Stomach (tissue), 4 donors: ENCODE measurements around the gene NTM.

Experiments used
- EP300 ChIP-seq: sonication (generic); formaldehyde crosslinking; IDR thresholded peaks from one replicate; pipeline ENCODE4 v1.6.1; 2017; ENCODE audit warnings: antibody characterized with exemption
- POLR2A ChIP-seq, 4 donors: fragments of 450-650 bp; IDR thresholded peaks; one replicate each; pipeline ENCODE4 v1.6.1; 2016; ENCODE audit warnings: antibody characterized with exemption in 4 of 4, control low read depth in 2 of 4, mild to moderate bottlenecking in 1 of 4, moderate library complexity in 1 of 4
- POLR2AphosphoS5 ChIP-seq, 3 donors: sonication (generic); formaldehyde crosslinking; IDR thresholded peaks; one replicate each; pipeline ENCODE4 v1.6.1; 2016; ENCODE audit warnings: antibody characterized with exemption in 3 of 3
- TF ChIP-seq, protein P1 (sequence below), 7 experiments: fragments of 450-650 bp in 4 of 7; fragments of 200-600 bp in 3 of 7; sonication (generic) in 3 of 7; IDR thresholded peaks; one replicate each; pipeline ENCODE4 v1.5.1; 2016 to 2019; ENCODE audit warnings: antibody characterized with exemption in 7 of 7, control low read depth in 2 of 7, mild to moderate bottlenecking in 1 of 7

DNA sequence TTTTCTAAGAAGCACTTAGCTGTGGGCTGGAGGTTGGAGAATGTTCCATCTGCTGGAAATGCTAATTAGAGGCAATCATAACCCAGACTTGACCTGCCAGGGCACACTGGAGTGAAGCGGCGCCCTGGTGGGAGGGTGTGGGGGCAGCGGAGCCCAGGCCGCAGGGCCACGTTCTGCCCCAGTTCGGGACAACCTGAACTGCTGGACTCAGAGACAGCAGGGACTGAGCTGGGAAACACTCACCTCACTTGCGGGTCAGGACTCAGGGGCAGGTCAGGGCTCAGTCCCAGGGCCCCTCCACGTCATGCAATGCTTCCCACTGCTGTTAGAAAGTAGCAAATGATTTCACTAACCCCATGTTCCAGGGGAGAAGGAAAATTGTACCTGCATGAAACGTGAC is 316.4 kb downstream of the NTM start:
- TF ChIP-seq, protein P1, sequence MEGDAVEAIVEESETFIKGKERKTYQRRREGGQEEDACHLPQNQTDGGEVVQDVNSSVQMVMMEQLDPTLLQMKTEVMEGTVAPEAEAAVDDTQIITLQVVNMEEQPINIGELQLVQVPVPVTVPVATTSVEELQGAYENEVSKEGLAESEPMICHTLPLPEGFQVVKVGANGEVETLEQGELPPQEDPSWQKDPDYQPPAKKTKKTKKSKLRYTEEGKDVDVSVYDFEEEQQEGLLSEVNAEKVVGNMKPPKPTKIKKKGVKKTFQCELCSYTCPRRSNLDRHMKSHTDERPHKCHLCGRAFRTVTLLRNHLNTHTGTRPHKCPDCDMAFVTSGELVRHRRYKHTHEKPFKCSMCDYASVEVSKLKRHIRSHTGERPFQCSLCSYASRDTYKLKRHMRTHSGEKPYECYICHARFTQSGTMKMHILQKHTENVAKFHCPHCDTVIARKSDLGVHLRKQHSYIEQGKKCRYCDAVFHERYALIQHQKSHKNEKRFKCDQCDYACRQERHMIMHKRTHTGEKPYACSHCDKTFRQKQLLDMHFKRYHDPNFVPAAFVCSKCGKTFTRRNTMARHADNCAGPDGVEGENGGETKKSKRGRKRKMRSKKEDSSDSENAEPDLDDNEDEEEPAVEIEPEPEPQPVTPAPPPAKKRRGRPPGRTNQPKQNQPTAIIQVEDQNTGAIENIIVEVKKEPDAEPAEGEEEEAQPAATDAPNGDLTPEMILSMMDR (IDR thresholded peaks at IDR 0.05) = no peak
- no peak for TF ChIP-seq POLR2A (IDR thresholded peaks at IDR 0.05)
- TF ChIP-seq EP300 = no peak
- TF ChIP-seq POLR2AphosphoS5 (IDR thresholded peaks at IDR 0.05) = no peak
